ENCODE measurements around the gene KLHL22. TPM values are rescaled to one million over a fixed set of nuclear protein-coding genes. Genes with fewer than 3 reads are reported as not detected.

KLHL22 gene
- total and polyA plus RNA-seq, 2 donors (not counting 1 experiment from before 2014, with no cell fraction given) = 17.4 to 35.3 TPM

GRCh38 chr22:20537325-20537756, 41.7 kb upstream of the KLHL22 start:
- no peaks in the 10 kb centered on the region for H4K20me1 ChIP-seq (ENCODE audit: control insufficient read depth, extremely low read depth, insufficient read depth, low read length)
- no peak overlapping the region for H3K27ac ChIP-seq (ENCODE audit: insufficient read depth, low read length)
- no peaks in the 10 kb centered on the region for H3K27me3 ChIP-seq (ENCODE audit: control insufficient read depth, insufficient read depth, low read length)
- H3K4me2 ChIP-seq (ENCODE audit: extremely low read depth, insufficient read depth, low read length) = no peak overlapping the region
- DNase-seq (ENCODE audit: low read depth in 2 of 2) = no peak
- peaks cover 75% of the 10 kb centered on the region for H3K79me2 ChIP-seq (ENCODE audit: control insufficient read depth, insufficient read depth, low read length)
- no peak overlapping the region for H3K9ac ChIP-seq (ENCODE audit: insufficient read depth, low read length)
- H3K9me3 ChIP-seq (ENCODE audit: control insufficient read depth, insufficient read depth, low read depth, low read length) = no peaks in the 10 kb centered on the region
- no peak for TF ChIP-seq EZH2 (IDR thresholded peaks at IDR 0.05; ENCODE audit: low read length, missing control alignments)
- H2AFZ ChIP-seq (ENCODE audit: low read length) = no peak overlapping the region
- no peak overlapping the region for H3K4me3 ChIP-seq (replicated peaks in 1 of 4; ENCODE audit: control extremely low read depth in 1 of 4, insufficient read depth in 1 of 4, low read depth in 3 of 4, low read length in 4 of 4)
- peaks cover 11% of the 10 kb centered on the region for H3K4me1 ChIP-seq (ENCODE audit: control insufficient read depth, extremely low read depth, insufficient read depth, low read length)
- H3K36me3 ChIP-seq (ENCODE audit: control insufficient read depth, insufficient read depth, low read length) = peaks cover 18% of the 10 kb centered on the region

- no peaks in the 10 kb centered on the region for H3K9me3 ChIP-seq (ENCODE audit: control insufficient read depth, insufficient read depth, low read depth, low read length)
- H3K27me3 ChIP-seq (ENCODE audit: control insufficient read depth, insufficient read depth, low read length) = no peaks in the 10 kb centered on the region
- peaks cover 19% of the 10 kb centered on the region for H3K36me3 ChIP-seq (ENCODE audit: control insufficient read depth, insufficient read depth, low read length)
- peaks cover 17% of the 10 kb centered on the region for H3K4me1 ChIP-seq (ENCODE audit: control insufficient read depth, extremely low read depth, insufficient read depth, low read length)
- no peak for DNase-seq (ENCODE audit: low read depth in 2 of 2)
- no peak overlapping the region for H3K9ac ChIP-seq (ENCODE audit: insufficient read depth, low read length)
- peaks cover 75% of the 10 kb centered on the region for H3K79me2 ChIP-seq (ENCODE audit: control insufficient read depth, insufficient read depth, low read length)
- no peaks in the 10 kb centered on the region for H4K20me1 ChIP-seq (ENCODE audit: control insufficient read depth, extremely low read depth, insufficient read depth, low read length)
- TF ChIP-seq CTCF (conservative IDR thresholded peaks at IDR 0.05 in 1 of 2, IDR thresholded peaks at IDR 0.05 in 1 of 2; ENCODE audit: low read depth in 1 of 2, low read length in 2 of 2) (no peak), EZH2 (IDR thresholded peaks at IDR 0.05; ENCODE audit: low read length, missing control alignments) (no peak)
- no peak overlapping the region for H2AFZ ChIP-seq (ENCODE audit: low read length)
- no peak overlapping the region for H3K4me2 ChIP-seq (ENCODE audit: extremely low read depth, insufficient read depth, low read length)
- H3K27ac ChIP-seq (ENCODE audit: insufficient read depth, low read length) = peak overlapping the region; percentile 45
- no peak overlapping the region for H3K4me3 ChIP-seq (replicated peaks in 1 of 4; ENCODE audit: control extremely low read depth in 1 of 4, insufficient read depth in 1 of 4, low read depth in 3 of 4, low read length in 4 of 4)
These were observed 41.2 kb upstream of the KLHL22 start for GRCh38 chr22:20536590-20537324.

GRCh38 chr22:20533879-20534265, 38.3 kb upstream of the KLHL22 start:
- H3K4me2 ChIP-seq (ENCODE audit: extremely low read depth, insufficient read depth, low read length) = no peak overlapping the region
- DNase-seq (ENCODE audit: low read depth in 2 of 2) = no peak
- H3K4me1 ChIP-seq (ENCODE audit: control insufficient read depth, extremely low read depth, insufficient read depth, low read length) = peaks cover 36% of the 10 kb centered on the region
- no peak overlapping the region for H2AFZ ChIP-seq (ENCODE audit: low read length)
- H3K9me3 ChIP-seq (ENCODE audit: control insufficient read depth, insufficient read depth, low read depth, low read length) = no peaks in the 10 kb centered on the region
- H3K27me3 ChIP-seq (ENCODE audit: control insufficient read depth, insufficient read depth, low read length) = no peaks in the 10 kb centered on the region
- H4K20me1 ChIP-seq (ENCODE audit: control insufficient read depth, extremely low read depth, insufficient read depth, low read length) = no peaks in the 10 kb centered on the region
- H3K79me2 ChIP-seq (ENCODE audit: control insufficient read depth, insufficient read depth, low read length) = peaks cover 91% of the 10 kb centered on the region
- no peak for TF ChIP-seq EZH2 (IDR thresholded peaks at IDR 0.05; ENCODE audit: low read length, missing control alignments)
- no peak for TF ChIP-seq CTCF (conservative IDR thresholded peaks at IDR 0.05 in 1 of 2, IDR thresholded peaks at IDR 0.05 in 1 of 2; ENCODE audit: low read depth in 1 of 2, low read length in 2 of 2)
- peak overlapping the region; percentile 57 for H3K27ac ChIP-seq (ENCODE audit: insufficient read depth, low read length)
- peaks cover 19% of the 10 kb centered on the region for H3K36me3 ChIP-seq (ENCODE audit: control insufficient read depth, insufficient read depth, low read length)
- H3K4me3 ChIP-seq (replicated peaks in 1 of 4; ENCODE audit: control extremely low read depth in 1 of 4, insufficient read depth in 1 of 4, low read depth in 3 of 4, low read length in 4 of 4) = no peak overlapping the region
- peak overlapping the region; percentile 7 for H3K9ac ChIP-seq (ENCODE audit: insufficient read depth, low read length)
